Pancreas (tissue), 10 donors: ENCODE data around the gene YLPM1. TPM values are rescaled to one million over a fixed set of nuclear protein-coding genes. Genes with fewer than 3 reads are reported as not detected.

Source experiments
- ATAC-seq, 4 donors: fragments of 200-7000 bp; cut with Tn5 transposase; one replicate each; pipeline versions ENCODE4 v1.8.0 to v1.9.1; 2020; ENCODE audit warnings: mild to moderate bottlenecking in 4 of 4, moderate library complexity in 4 of 4
- DNase-seq, 6 donors: peaks; one replicate each; pipeline ENCODE4 v3.0.0-alpha.2; 2020
- FAIRE-seq: peaks from 2 replicates; lab custom pipeline; 2012; peaks lifted over from hg19 to GRCh38; lab: Jason Lieb, UNC
- H3K27ac ChIP-seq, 4 donors: fragments of 200-600 bp; sonication (generic); 1 replicate in 3 of 4; 2 replicates in 1 of 4; pipeline versions ENCODE4 v1.5.0 to v1.8.0; 2020
- H3K27me3 ChIP-seq, 4 donors: fragments of 200-600 bp; one replicate each; pipeline ENCODE4 v1.8.0; 2021
- H3K36me3 ChIP-seq, 3 donors: fragments of 200-600 bp; sonication (generic) in 1 of 3; one replicate each; pipeline versions ENCODE4 v1.5.0 to v1.8.0; 2020 to 2021
- H3K4me1 ChIP-seq, 3 donors: fragments of 200-600 bp; one replicate each; pipeline ENCODE4 v1.8.0; 2021
- H3K4me3 ChIP-seq, 4 donors: fragments of 200-600 bp; sonication (generic) in 2 of 4; one replicate each; pipeline versions ENCODE4 v1.5.0 to v1.8.0; 2020 to 2021
- H3K9me3 ChIP-seq, 4 donors: fragments of 200-600 bp; one replicate each; pipeline ENCODE4 v1.8.0; 2021
- CTCF ChIP-seq, 4 donors: fragments of 200-600 bp; sonication (generic) in 3 of 4; IDR thresholded peaks; one replicate each; pipeline versions ENCODE4 v1.5.0 to v1.8.0; 2021; ENCODE audit warnings: antibody characterized with exemption in 4 of 4
- WGBS, 2 donors: extraction: QIAGEN DNeasy Blood & Tissue Kit; methylation state at CpG; one replicate each; pipeline ENCODE4 v1.1.7; 2013; 5-methylcytosine and 5-hydroxymethylcytosine counted together
- intact Hi-C, 3 donors: fragments of 100-400 bp; cut with DNase I; formaldehyde crosslinking; loops; one replicate each; pipeline versions ENCODE4 v1.11.1 to v1.14.2; 2022
- polyA plus RNA-seq, 2 donors: library from polyadenylated mRNA; stranded (reverse); fragments of 200-250 nt; gene quantifications; one replicate each; pipeline ENCODE4 v1.2.3, GENCODE V29; 2013
- total RNA-seq, 6 donors: library from RNA; stranded (reverse); fragmentation: NEBNext Ultra II Directional in 4 of 6; extraction: Animal tissue kit (Norgen Biotek cat#: 25700) in 4 of 6; gene quantifications; one replicate each; pipeline versions ENCODE4 v1.2.1 to v1.2.4, GENCODE V29; 2021 to 2023
- donor health status: healthy with polysubstance abuse.
- donor health status: DM: no; HTN: no; CAD: no; lungs with moderate emphysema.
- donor health status: DM: no; HTN: no; CAD: no.
- donor health status: control.
- donor health status: control.
- donor health status: Bipolar disorder and iron deficiency.
- donor health status: DM: yes; HTN: yes; CAD: no.
- donor health status: DM: no; HTN: no; CAD: no.
- donor health status: DM: no; HTN: no; CAD: no.
- donor health status: DM: yes; HTN: yes; CAD: no.

The YLPM1 gene
- total and polyA plus RNA-seq, 8 donors, result 14.1 to 33.3 (median 24.5) TPM

DNA sequence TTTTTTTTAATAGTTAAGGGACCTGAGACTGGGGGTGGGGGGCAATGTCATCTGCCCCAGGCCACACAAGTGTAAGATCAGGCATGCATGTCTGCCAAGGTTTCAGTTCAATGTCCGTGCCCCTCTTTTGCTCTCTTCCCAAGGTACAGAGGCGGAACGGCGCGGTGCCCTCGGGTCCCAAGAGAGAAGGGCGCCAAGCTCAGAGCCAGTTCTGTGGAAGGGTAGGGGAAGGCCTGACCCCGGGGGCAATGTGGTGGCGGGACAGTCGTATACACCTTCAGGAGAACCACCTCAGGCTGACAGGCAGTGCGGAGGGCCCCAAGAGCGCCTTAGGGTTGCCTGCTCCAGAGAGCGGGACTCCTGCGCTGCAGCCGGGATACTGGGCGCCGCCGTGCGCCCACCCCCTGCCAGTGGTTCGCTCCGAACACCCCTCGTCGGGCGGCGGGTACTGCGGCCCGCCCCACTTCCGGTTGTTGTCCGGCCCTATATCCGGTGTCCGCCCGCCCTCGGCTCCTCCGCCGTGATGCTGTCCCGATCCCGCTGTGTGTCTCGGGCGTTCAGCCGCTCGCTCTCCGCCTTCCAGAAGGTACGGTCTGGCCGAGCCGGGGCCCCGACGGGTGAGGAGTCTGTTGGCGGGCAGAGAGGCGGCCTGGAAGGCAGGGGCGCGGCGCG lies 118.5 kb downstream of the YLPM1 start, which contains the start of gene DLST:
Gene DLST, plus strand, starts transcription at position 486 of the 672 bp plus-strand sequence. Its CDS starts 38 bp downstream, at position 524.
- WGBS, 2 donors, result 0% methylated on average over 47 to 53 of the region's 53 CpGs
- no peaks in the 10 kb centered on the region for H3K27me3 ChIP-seq
- FAIRE-seq, result no peak

GRCh38 chr14:74882103-74882920 lies 119.2 kb downstream of the YLPM1 start:
- DNase-seq (peak in 3 of 6 donors; percentile 20 to 76 (median 28)), ATAC-seq (peak; percentile 51 to 68 (median 60)), FAIRE-seq (no peak)
- Histone ChIP-seq H3K4me1 (peaks cover 19 to 23% (median 20%) of the 10 kb centered on the region in 3 donors), H3K27ac (peak overlapping the region; percentile 3 to 89 (median 82)), H3K4me3 (peak overlapping the region; percentile 81 to 98 (median 96)), H3K27me3 (no peaks in the 10 kb centered on the region), H3K9me3 (no peaks in the 10 kb centered on the region), H3K36me3 (peaks cover 0 to 5% (median 0%) of the 10 kb centered on the region in 3 donors)
- 1% methylated on average over 44 to 49 of the region's 49 CpGs for WGBS, 2 donors
- intact Hi-C loops, result no loop called here
- no peak for TF ChIP-seq CTCF (IDR thresholded peaks at IDR 0.05)

More for the DNA sequence above, 118.5 kb downstream of the YLPM1 start, which contains the start of gene DLST:
- peak; percentile 98 to 99 (median 98) for ATAC-seq
- H3K36me3 ChIP-seq, result peaks cover 0 to 5% (median 0%) of the 10 kb centered on the region in 3 donors
- intact Hi-C loops, result no loop called here
- no peak for TF ChIP-seq CTCF (IDR thresholded peaks at IDR 0.05)
- no peaks in the 10 kb centered on the region for H3K9me3 ChIP-seq
- peak within 1 kb of the TSS; percentile 3 to 89 (median 82) for H3K27ac ChIP-seq
- H3K4me3 ChIP-seq, result peak within 1 kb of the TSS; percentile 81 to 98 (median 96)
- DNase-seq, result peak; percentile 85 to 96 (median 88)
- peaks cover 19 to 23% (median 20%) of the 10 kb centered on the region in 3 donors for H3K4me1 ChIP-seq

Other genes with a start within 250 kb of the YLPM1 start
- gene LTBP2, start 151.1 kb upstream of the YLPM1 start, total RNA-seq, result 10 to 100 TPM in 2 of 6 donors, 1 to 10 TPM in 4; 3.3 to 18.1 (median 5.5) TPM
- gene LTBP2, start 151.1 kb upstream of the YLPM1 start, polyA plus RNA-seq, result 1 to 10 TPM; 1.8 to 2.5 TPM
- 10 to 100 TPM; 11.1 to 20.9 (median 15.2) TPM for gene AREL1, start 50.2 kb upstream of the YLPM1 start, total RNA-seq
- 10 to 100 TPM in 1 of 2 donors, 1 to 10 TPM in 1; 7.6 to 10.3 TPM for gene AREL1, start 50.2 kb upstream of the YLPM1 start, polyA plus RNA-seq
- 10 to 100 TPM in 5 of 6 donors, 1 to 10 TPM in 1; 8.1 to 26.9 (median 17.2) TPM for gene FCF1, start 50.2 kb upstream of the YLPM1 start, total RNA-seq
- 10 to 100 TPM in 1 of 2 donors, 1 to 10 TPM in 1; 2.5 to 12.9 TPM for gene FCF1, start 50.2 kb upstream of the YLPM1 start, polyA plus RNA-seq
- not detected for gene PROX2, start 112.8 kb downstream of the YLPM1 start, total RNA-seq
- gene PROX2, start 112.8 kb downstream of the YLPM1 start, polyA plus RNA-seq, result not detected
- gene DLST, start 118.6 kb downstream of the YLPM1 start, total RNA-seq, result 10 to 100 TPM; 33.5 to 46.0 (median 39.3) TPM
- gene DLST, start 118.6 kb downstream of the YLPM1 start, polyA plus RNA-seq, result 10 to 100 TPM; 22.8 to 40.4 TPM
- gene RPS6KL1, start 159.9 kb downstream of the YLPM1 start, total RNA-seq, result 1 to 10 TPM; 4.0 to 7.7 (median 6.5) TPM
- 10 to 100 TPM; 14.6 to 23.8 TPM for gene RPS6KL1, start 159.9 kb downstream of the YLPM1 start, polyA plus RNA-seq
- gene PGF, start 192.3 kb downstream of the YLPM1 start, total RNA-seq, result 1 to 10 TPM in 4 of 6 donors, under 1 TPM in 2; 0.73 to 4.7 (median 1.8) TPM
- 1 to 10 TPM; 1.5 to 1.8 TPM for gene PGF, start 192.3 kb downstream of the YLPM1 start, polyA plus RNA-seq
- 10 to 100 TPM; 11.2 to 22.1 (median 16.6) TPM for gene EIF2B2, start 239.6 kb downstream of the YLPM1 start, total RNA-seq
- 10 to 100 TPM; 12.4 to 19.0 TPM for gene EIF2B2, start 239.6 kb downstream of the YLPM1 start, polyA plus RNA-seq